ENCODE measurements around the gene AHI1.

GRCh38 chr6:135540207-135540840, 42.8 kb upstream of the AHI1 start:
- TF ChIP-seq CTCF (conservative IDR thresholded peaks at IDR 0.05; ENCODE audit: low read depth, low read length) (peak; percentile 36; the same call in 1 of the 2 replicates), EZH2 (IDR thresholded peaks at IDR 0.05; ENCODE audit: borderline replicate concordance, low read depth, low read length, poor library complexity, severe bottlenecking) (no peak)
